ENCODE results near the gene PIGT. TPM values are rescaled to one million over a fixed set of nuclear protein-coding genes. Genes with fewer than 3 reads are reported as not detected.

PIGT gene
- total and polyA plus RNA-seq, 10 of the 15 experiments (the other 5 are each of a cell fraction or from before 2014, with no cell fraction given) = 18.6 to 66.0 (median 35.3) TPM

- TF ChIP-seq STAT1 (conservative IDR thresholded peaks at IDR 0.05) (no peak), MYC (IDR thresholded peaks at IDR 0.05; ENCODE audit: insufficient read depth, insufficient read length, insufficient replicate concordance, low read length, severe bottlenecking) (no peak), FOXM1 (IDR thresholded peaks at IDR 0.05; ENCODE audit: low read depth, low read length) (no peak), ASH2L (IDR thresholded peaks at IDR 0.05; ENCODE audit: borderline replicate concordance, low read depth) (no peak), MTA2 (IDR thresholded peaks at IDR 0.05; ENCODE audit: low read depth) (no peak)
These were observed 2.5 kb upstream of the PIGT start (continued) for GRCh38 chr20:45413479-45413878.

- WGBS (ENCODE audit: insufficient coverage, insufficient replicate concordance, low lambda C conversion rate, missing lambda C conversion rate) = 0% methylated on average over 2 of the region's 2 CpGs
- ChIA-PET CTCF (interaction anchor here (0.7 to 8.5 kb wide), 3 partner anchors 9 to 44 kb away, joined by 3 to 86 read pairs (median 71); no protein-coding TSS in a partner anchor), RAD21 (ENCODE audit: unreplicated experiment) (interaction anchor here (1.8 to 3.2 kb wide), 5 partner anchors 20 to 54 kb away, joined by 7 to 24 read pairs (median 9); partner anchors contain the start of gene SYS1), SMC1A (ENCODE audit: uncharacterized antibody, unreplicated experiment) (interaction anchor here (1.5 to 3.0 kb wide), 5 partner anchors 14 to 54 kb away, joined by 3 to 19 read pairs (median 15); partner anchors contain the start of gene SYS1), POLR2A (interaction anchor here (1.3 to 1.8 kb wide), 4 partner anchors 11 to 49 kb away, joined by 4 to 9 read pairs (median 6); no protein-coding TSS in a partner anchor)
- in situ Hi-C loops (cut with MboI) (loop anchor here (5.0 kb wide), 1 partner anchor 50 kb away; no protein-coding TSS in a partner anchor), intact Hi-C loops (cut with micrococcal nuclease; ENCODE audit: unreplicated experiment) (loop anchor here (2.0 kb wide), 2 partner anchors 16 to 48 kb away; no protein-coding TSS in a partner anchor)
- Histone ChIP-seq H2AFZ (ENCODE audit: control insufficient read depth, low read depth, low read length) (no peak overlapping the region), H3K4me3 (peak overlapping the region; percentile 97), H3K9ac (ENCODE audit: control insufficient read depth, insufficient read depth, low read length) (peak overlapping the region; percentile 71), H4K20me1 (ENCODE audit: control insufficient read depth, insufficient read depth) (no peaks in the 10 kb centered on the region), H3K27me3 (replicated peaks in 1 of 2; ENCODE audit: control insufficient read depth in 2 of 2, insufficient read depth in 2 of 2, low read length in 1 of 2) (no peaks in the 10 kb centered on the region), H3K4me2 (ENCODE audit: control insufficient read depth, insufficient read depth) (peak overlapping the region; percentile 90), H3K9me3 (replicated peaks; ENCODE audit: control insufficient read depth, insufficient read depth, low read length) (no peaks in the 10 kb centered on the region), H3K27ac (ENCODE audit: control insufficient read depth, insufficient read depth) (peak overlapping the region; percentile 82), H3K4me1 (ENCODE audit: control insufficient read depth, insufficient read depth, low read length) (peaks cover 20% of the 10 kb centered on the region), H3K36me3 (ENCODE audit: control insufficient read depth in 2 of 2, insufficient read depth in 2 of 2, low read length in 1 of 2) (peaks cover 11 to 13% of the 10 kb centered on the region in 2 experiments), H3K79me2 (ENCODE audit: control insufficient read depth, insufficient read depth, low read length) (peaks cover 13% of the 10 kb centered on the region)
- DNase-seq (ENCODE audit: low read depth, low spot score) (no peak), FAIRE-seq (no peak), ATAC-seq (0 out of 3 replicates have a peak, but pooled peaks have one; percentile 9)
- BruUV-seq (replicated peaks) = TSS peak; percentile 57
- TF ChIP-seq NRF1 (conservative IDR thresholded peaks at IDR 0.05; ENCODE audit: low read depth, low read length) (no peak), CBX5 (IDR thresholded peaks at IDR 0.05; ENCODE audit: low read depth) (no peak), ELK1 (IDR thresholded peaks at IDR 0.05; ENCODE audit: low read depth, low read length) (no peak), SUZ12 (IDR thresholded peaks at IDR 0.05; ENCODE audit: unreplicated experiment) (no peak), CREB1 (IDR thresholded peaks at IDR 0.05; ENCODE audit: low read depth) (no peak), ZNF592 (IDR thresholded peaks at IDR 0.05) (no peak), BCLAF1 (IDR thresholded peaks at IDR 0.05) (no peak), ATF3 (IDR thresholded peaks at IDR 0.05; ENCODE audit: borderline replicate concordance, extremely low read depth, low read depth, low read length) (no peak)
These were observed 976 bp downstream of the PIGT start for GRCh38 chr20:45416917-45417316.
